ENCODE measurements around the gene PDLIM5.
"Not testable (repeated sequence)": the region's sequence is repeated elsewhere in the genome, so short reads cannot be mapped to it uniquely, and the experiment has no call there.

PDLIM5 gene

GRCh38 chr4:94533405-94534223 is 81.9 kb downstream of the PDLIM5 start:
- no peak for DNase-seq

- no peak for DNase-seq
Measured at GRCh38 chr4:94534401-94535312, 82.9 kb downstream of the PDLIM5 start.

GRCh38 chr4:94536049-94536448 is 84.3 kb downstream of the PDLIM5 start:
- no peak for DNase-seq

DNA sequence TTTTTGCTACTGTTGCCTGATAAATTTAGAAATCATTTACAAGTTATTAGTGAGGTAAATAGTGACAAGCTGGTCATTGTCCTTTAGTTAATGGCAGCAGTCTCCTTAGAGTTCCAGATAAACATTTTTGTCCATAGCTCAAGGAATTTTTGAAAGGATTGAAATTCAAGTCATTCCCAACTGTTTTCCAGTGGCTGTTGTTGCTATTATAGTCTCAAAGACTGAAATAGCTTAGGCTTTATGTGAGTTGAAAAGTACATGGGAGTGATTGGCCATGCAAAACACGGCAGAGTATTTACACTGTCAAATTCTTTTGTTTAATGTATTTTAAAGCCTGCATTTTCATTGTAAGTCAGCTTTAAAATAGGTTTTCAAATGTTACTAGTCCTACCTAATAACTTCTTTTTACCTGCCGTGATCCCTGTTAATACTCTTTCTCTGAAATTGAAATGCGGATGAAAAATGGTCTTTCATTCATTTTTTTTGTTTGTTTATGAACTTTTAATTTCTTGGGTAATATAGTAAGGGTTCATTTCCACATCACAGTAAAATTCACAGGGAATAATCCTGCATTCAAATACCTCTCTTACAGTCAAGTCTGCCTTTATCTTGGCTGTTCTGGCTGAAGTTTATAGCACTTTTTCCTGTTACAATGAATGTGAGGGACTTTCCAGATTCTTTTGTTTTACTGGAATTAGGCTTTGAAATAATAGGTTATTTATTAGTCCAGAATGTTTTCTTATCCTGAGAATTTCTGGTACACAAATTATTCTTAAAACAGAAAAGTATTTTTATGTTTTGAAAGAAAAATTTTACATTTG is 85.1 kb downstream of the PDLIM5 start:
- DNase-seq: no peak

DNA sequence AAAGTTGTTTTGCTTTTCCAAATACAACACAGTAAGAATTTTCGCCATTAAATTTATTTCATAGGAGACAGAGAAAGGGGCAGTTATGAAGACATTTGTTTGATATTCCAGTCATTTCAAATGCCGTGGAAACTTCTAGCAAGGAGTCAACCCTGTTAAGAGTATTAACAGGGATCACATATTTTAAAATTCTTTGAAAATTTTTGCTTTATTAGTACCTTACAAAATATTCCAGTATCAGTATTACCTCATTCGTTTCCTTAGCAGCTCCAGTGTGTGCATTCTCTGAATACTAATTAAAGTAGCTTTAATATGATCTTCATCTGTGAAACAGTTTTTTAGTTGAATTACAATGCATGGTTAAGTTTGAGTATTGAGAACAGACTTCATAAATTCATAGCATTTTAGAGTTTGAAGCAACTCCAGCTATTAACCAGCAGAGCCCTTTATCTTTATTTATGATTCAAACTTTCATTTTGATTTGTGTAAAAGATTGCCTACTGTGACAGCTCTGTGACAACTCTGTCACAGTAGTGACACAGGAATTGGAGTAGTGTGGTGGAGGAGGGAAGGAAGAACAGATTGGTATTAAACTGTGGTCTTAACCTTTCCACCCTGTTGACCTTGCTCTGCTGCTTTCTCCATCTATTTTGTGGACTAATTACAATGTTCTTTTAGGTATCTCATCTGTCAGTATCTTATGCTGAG is 86.3 kb downstream of the PDLIM5 start:
- no peak for DNase-seq

DNA sequence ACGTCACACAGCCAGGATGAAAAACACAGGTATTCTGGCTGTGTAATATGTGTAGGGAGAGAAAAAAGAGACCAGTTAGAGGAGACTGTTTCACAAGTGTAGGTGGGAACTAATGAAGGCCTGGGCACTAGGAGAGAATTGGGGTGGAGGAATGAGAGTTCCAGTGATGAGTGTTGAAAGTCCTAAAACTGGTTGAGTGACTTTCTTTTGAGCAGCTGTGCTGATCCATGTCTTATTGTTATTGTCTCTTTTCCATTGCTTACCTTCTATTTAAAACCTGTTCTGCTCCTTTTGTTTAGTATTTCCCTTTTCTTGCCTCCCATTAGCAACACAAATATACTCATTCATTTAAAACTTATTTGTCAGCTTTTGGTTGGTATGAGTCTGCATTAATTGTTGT is 88.7 kb downstream of the PDLIM5 start:
- no peak for DNase-seq

DNA sequence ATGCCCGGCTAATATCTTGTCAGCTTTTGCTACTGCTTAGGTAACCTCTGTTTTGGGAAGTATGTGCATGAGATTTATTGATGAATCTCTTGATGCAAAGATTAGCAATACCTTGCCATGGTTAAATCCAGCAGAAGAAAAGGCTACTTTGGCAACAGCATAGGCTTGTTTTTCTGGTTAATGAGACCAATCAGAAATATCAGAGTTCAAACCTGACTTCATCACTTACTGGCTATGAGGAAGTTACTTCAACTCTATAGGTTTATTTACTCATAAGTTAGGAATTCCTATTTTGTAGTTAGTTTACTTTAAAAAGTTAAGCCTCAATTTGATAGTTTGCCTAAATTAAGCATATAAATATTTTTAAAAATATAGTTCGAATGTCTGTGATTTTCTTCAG is 93.1 kb downstream of the PDLIM5 start:
- DNase-seq: no peak

DNA sequence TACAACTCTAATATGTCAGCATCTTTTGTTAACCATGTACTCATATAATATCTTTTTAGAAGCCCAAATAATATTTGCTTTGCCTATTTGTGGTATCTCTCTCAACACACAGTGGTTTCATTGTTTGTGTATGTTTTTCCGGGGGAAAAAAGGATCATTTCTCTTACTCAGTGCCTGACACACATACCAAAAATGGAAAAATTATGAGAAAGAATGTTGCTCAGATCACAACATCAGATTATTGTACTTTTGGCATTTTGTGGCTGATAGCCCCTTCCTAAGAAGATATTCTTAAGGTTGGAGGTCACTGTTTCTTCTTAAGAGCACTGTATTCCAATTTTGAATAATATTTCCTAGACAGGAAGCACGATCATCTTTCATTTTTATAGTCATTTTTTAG is 93.6 kb downstream of the PDLIM5 start:
- no peak for DNase-seq

DNA sequence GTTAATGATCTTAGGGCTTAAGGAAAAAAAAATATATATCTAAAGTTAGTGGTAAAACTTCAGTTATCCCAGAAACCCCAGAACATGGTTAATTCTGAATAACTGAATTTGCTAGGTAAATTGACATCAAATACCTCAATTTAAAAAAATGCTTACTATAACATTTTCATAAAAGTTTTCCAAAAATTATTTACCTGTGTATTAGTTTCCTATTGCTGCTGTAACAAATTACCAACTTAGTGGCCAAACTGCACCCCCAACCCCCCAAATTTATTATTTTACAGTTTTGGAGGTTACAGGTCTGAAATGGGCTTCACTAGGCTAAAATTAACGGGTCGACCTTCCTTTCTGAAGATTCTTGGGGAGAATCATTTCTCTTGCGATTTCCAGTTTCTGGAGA is 95.2 kb downstream of the PDLIM5 start:
- DNase-seq: no peak

DNA sequence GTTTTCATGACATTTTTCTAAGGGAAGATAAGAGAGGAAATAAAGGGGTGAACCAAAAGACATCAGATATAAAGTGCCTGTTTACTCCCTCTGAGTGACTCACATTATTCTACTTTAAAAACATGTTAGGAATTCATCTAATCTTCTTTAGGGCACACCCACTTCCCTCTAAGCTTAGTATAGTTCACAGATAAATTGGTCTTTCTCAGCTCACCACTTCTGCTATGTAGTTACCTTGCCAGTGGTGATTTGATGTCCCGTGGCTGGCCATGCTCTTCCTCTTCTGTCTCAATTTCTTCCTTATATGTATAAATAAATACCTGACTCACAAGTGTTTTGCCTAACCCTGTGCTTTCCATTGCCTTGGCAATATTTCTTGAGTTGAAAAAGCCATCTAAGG is 96.8 kb downstream of the PDLIM5 start:
- DNase-seq: no peak

DNA sequence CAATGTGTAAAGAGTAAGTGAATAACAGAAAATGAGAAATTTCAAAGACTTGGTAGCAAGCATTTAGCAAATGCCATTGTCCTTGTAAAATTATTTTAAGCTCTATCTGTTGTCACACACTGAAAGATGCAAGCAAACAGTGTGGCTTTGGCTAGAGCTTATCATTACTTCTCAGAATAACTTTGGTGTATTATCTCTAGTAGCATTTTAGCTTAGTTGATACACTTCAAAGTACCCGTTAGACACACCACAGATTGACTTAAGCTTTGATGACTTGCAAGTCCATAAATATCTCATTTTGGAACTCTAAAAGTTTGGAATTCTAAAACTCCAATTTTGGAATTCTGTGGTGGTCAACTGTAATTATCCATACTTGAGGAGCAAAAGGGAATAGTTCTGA is 98.6 kb downstream of the PDLIM5 start:
- no peak for DNase-seq

- no peak for DNase-seq
Measured at GRCh38 chr4:94550851-94551250, 99.1 kb downstream of the PDLIM5 start.

- DNase-seq: no peak
Measured at GRCh38 chr4:94551643-94552564, 100.2 kb downstream of the PDLIM5 start.

DNA sequence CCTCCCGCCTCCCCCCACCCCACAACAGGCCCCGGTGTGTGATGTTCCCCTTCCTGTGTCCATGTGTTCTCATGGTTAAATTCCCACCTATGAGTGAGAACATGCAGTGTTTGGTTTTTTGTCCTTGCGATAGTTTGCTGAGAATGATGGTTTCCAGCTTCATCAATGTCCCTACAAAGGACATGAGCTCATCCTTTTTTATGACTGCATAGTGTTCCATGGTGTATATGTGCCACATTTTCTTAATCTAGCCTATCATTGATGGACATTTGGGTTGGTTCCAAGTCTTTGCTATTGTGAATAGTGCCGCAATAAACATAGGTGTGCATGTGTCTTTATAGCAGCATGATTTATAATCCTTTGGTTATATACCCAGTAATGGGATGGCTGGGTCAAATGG is 104.3 kb downstream of the PDLIM5 start:
- DNase-seq: not testable (repeated sequence)

GRCh38 chr4:94557632-94558031 is 105.9 kb downstream of the PDLIM5 start:
- DNase-seq: not testable (repeated sequence)

- DNase-seq: no peak
Measured at GRCh38 chr4:94558392-94558904, 106.7 kb downstream of the PDLIM5 start.

GRCh38 chr4:94559351-94559806 is 107.6 kb downstream of the PDLIM5 start:
- peak; percentile 64 to 83 for DNase-seq

GRCh38 chr4:94561249-94562024 is 109.7 kb downstream of the PDLIM5 start:
- no peak for DNase-seq

GRCh38 chr4:94562285-94562684 is 110.5 kb downstream of the PDLIM5 start:
- no peak for DNase-seq

DNA sequence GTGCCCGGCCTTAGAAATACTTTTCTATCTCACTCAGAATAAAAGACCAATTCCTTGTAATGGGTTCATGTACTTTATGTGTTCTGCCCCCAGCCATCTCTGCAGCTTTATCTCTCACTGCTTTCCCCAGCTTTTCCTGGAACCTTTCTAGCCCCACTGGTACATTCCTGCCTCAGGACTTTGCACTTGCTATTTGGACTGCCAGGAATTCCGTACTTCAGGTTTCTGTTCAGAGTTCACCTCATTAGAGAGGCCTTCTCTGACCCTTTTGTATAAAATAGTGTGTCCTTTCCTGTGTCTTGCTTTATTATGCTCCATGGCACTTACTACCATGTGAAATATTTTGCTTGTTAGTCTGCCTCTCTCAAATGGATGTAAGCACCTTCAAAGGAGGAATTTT is 112.5 kb downstream of the PDLIM5 start:
- no peak for DNase-seq
